ENCODE data around the gene ROR2. TPM values are rescaled to one million over a fixed set of nuclear protein-coding genes. Genes with fewer than 3 reads are reported as not detected.

ROR2 gene
- total RNA-seq, 4 donors from 2014 or later, result 0.70 to 9.9 (median 4.1) TPM

DNA sequence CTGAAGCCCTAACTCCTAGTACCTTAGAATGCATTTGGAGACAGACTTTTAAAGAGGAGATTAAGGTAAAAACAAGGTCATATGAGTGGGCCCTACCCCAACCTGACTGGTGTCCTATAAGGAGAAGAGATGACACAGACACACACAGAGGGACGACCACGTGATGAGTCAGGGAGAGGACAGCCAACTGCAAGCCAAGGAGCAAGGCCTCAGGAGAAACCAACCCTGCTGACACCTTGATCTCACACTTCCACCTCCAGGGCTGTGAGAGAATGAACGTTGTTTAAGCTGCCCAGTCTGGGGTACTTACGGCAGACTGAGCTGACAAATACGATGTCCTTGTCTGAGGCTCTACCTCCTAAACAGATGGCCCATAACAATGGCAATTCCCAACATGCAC is 93.6 kb downstream of the ROR2 start:
- no peak overlapping the region for H3K4me3 ChIP-seq
- H3K27ac ChIP-seq, result no peak overlapping the region
- no peak for DNase-seq
- no peaks in the 10 kb centered on the region for H3K36me3 ChIP-seq
- H3K4me1 ChIP-seq, result no peaks in the 10 kb centered on the region
- H3K27me3 ChIP-seq, result no peaks in the 10 kb centered on the region
- TF ChIP-seq POLR2A (IDR thresholded peaks at IDR 0.05), result no peak
- TF ChIP-seq, protein P1, sequence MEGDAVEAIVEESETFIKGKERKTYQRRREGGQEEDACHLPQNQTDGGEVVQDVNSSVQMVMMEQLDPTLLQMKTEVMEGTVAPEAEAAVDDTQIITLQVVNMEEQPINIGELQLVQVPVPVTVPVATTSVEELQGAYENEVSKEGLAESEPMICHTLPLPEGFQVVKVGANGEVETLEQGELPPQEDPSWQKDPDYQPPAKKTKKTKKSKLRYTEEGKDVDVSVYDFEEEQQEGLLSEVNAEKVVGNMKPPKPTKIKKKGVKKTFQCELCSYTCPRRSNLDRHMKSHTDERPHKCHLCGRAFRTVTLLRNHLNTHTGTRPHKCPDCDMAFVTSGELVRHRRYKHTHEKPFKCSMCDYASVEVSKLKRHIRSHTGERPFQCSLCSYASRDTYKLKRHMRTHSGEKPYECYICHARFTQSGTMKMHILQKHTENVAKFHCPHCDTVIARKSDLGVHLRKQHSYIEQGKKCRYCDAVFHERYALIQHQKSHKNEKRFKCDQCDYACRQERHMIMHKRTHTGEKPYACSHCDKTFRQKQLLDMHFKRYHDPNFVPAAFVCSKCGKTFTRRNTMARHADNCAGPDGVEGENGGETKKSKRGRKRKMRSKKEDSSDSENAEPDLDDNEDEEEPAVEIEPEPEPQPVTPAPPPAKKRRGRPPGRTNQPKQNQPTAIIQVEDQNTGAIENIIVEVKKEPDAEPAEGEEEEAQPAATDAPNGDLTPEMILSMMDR (IDR thresholded peaks at IDR 0.05), result no peak
- no peaks in the 10 kb centered on the region for H3K9me3 ChIP-seq

DNA sequence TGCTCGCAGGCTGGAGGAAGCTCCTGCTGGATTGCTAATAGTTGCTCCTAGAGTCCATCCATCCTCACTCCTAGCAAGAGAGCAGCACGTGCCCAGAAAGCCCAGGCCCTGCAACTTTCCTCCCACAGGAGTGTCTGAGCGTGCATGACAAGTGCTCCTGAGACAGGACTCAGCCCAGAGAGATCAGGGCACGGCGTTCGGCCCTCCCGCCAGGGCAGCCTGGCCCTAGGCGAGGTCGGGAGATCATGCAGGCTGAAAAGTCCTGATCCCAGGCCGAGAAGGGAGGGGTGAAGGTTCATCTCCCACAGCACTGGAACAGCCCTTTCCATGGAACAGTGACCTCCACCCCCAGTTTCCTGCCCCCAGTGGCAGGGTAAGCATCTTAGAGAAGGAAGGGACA is 94.8 kb downstream of the ROR2 start:
- H3K4me3 ChIP-seq, result no peak overlapping the region
- DNase-seq, result no peak
- H3K9me3 ChIP-seq, result no peaks in the 10 kb centered on the region
- no peaks in the 10 kb centered on the region for H3K4me1 ChIP-seq
- H3K27me3 ChIP-seq, result no peaks in the 10 kb centered on the region
- no peak for TF ChIP-seq POLR2A (IDR thresholded peaks at IDR 0.05)
- TF ChIP-seq, protein P1 (IDR thresholded peaks at IDR 0.05), result no peak
- no peak overlapping the region for H3K27ac ChIP-seq
- H3K36me3 ChIP-seq, result no peaks in the 10 kb centered on the region

DNA sequence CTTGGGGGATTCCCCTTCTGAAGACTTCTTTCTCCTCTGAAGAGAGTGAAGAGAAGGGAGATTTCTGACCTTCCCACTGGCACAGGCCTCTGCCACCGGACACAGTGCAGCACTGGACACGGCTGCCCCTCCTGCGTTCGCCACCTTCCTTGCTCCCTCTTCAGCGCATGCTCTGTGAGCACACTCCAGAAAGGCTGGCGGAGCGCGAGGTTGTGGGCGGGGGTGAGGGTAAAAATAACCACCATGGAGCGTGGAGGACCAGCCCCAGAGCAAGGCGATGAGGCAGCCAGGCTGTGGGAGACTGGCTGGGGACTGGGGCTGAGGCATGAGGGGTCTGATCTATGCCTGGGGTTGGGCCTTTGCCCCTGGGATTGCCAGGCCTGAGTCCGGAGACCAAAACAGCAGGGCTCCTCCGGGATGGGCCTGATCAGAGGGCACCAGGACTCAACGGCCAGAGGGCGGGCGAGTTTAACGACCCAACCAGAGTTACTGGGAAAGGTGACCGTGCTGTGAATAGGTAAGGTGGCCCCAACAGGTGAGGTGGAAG is 97.2 kb downstream of the ROR2 start:
- no peaks in the 10 kb centered on the region for H3K9me3 ChIP-seq
- no peaks in the 10 kb centered on the region for H3K36me3 ChIP-seq
- no peak for TF ChIP-seq POLR2A (IDR thresholded peaks at IDR 0.05)
- TF ChIP-seq, protein P1 (IDR thresholded peaks at IDR 0.05), result no peak
- no peaks in the 10 kb centered on the region for H3K27me3 ChIP-seq
- no peaks in the 10 kb centered on the region for H3K4me1 ChIP-seq
- DNase-seq, result no peak
- no peak overlapping the region for H3K27ac ChIP-seq
- H3K4me3 ChIP-seq, result no peak overlapping the region

DNA sequence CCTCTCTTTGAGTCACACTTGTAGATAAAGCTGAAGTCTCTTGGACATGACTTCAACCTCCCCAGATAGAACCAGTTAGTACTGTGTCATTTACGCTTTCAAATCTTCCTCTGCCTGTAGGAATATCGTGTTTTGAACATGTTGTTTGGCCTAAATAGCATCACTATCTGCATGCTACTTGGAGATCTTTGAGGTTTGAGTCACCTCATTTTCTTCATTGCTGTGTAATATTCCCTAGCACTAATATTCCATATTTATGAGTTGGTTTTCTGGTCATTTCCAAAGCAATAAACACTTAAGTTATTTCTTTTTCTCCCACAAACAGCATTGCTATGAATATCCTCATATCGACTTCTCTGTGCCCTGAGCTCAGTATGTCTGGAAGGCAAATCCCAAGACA is 100.3 kb downstream of the ROR2 start:
- TF ChIP-seq POLR2A (IDR thresholded peaks at IDR 0.05), result no peak
- TF ChIP-seq, protein P1 (IDR thresholded peaks at IDR 0.05), result no peak
- H3K27ac ChIP-seq, result no peak overlapping the region
- no peak for DNase-seq
- H3K4me3 ChIP-seq, result no peak overlapping the region
- H3K36me3 ChIP-seq, result no peaks in the 10 kb centered on the region
- no peaks in the 10 kb centered on the region for H3K27me3 ChIP-seq
- H3K4me1 ChIP-seq, result peaks cover 0 to 2% (median 0%) of the 10 kb centered on the region in 4 donors
- no peaks in the 10 kb centered on the region for H3K9me3 ChIP-seq

DNA sequence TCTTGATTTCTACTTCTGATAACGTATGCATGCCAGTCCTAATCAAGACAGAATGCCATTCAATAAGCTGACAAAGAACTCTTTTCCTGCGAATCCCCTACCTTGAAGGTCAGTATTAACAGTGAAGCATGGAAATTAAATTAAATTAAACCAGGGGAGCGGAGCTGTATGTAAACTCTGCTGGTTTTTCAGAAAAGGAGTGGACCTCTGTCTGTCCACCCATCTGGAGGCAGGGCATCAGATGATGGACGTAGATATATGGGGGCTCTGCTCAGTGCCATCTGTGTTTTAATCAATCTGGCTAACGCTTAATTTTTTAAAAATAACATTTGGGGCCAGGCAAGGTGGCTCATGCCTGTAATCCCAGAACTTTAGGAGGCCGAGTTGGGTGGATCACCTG is 101.9 kb downstream of the ROR2 start:
- Histone ChIP-seq H3K9me3 (no peaks in the 10 kb centered on the region), H3K27me3 (no peaks in the 10 kb centered on the region), H3K4me3 (no peak overlapping the region), H3K27ac (no peak overlapping the region), H3K36me3 (no peaks in the 10 kb centered on the region), H3K4me1 (peaks cover 0 to 17% (median 0%) of the 10 kb centered on the region in 4 donors)
- DNase-seq, result no peak
- no peak for TF ChIP-seq POLR2A (IDR thresholded peaks at IDR 0.05)
- TF ChIP-seq, protein P1 (IDR thresholded peaks at IDR 0.05), result no peak

All from Peyer's patch (tissue), 4 donors.